Measurements from ENCODE around the gene TESK1.
A peak's percentile ranks its signal among the peaks of the same experiment; 100 is the strongest.
"Not testable (repeated sequence)": the region's sequence is repeated elsewhere in the genome, so short reads cannot be mapped to it uniquely, and the experiment has no call there.

The TESK1 gene

GRCh38 chr9:35583521-35583920 lies 21.5 kb upstream of the TESK1 start:
- not testable (repeated sequence) for DNase-seq

DNA sequence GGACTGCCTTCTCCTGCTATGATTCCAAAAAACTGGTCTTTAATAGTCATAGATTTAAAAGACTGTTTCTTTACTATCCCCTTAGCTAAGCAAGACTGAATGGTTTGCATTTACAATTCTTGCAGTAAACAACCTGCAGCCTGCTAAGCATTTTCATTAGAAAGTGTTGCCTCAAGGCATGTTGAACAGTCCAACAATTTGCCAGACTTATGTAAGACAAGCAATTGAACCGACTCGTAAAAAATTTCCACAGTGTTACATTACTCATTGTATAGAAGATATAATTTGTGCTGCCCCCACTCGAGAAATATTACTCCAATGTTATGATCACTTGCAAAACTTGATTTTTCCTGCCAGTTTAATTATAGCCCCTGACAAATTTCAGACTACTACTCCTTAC lies 20.4 kb upstream of the TESK1 start:
- not testable (repeated sequence) for DNase-seq

GRCh38 chr9:35588506-35588905 lies 16.6 kb upstream of the TESK1 start:
- not testable (repeated sequence) for DNase-seq

- no peak for DNase-seq
Measured at GRCh38 chr9:35593581-35593980, 11.5 kb upstream of the TESK1 start.

- DNase-seq = no peak
Measured at GRCh38 chr9:35594471-35594870, 10.6 kb upstream of the TESK1 start.

DNA sequence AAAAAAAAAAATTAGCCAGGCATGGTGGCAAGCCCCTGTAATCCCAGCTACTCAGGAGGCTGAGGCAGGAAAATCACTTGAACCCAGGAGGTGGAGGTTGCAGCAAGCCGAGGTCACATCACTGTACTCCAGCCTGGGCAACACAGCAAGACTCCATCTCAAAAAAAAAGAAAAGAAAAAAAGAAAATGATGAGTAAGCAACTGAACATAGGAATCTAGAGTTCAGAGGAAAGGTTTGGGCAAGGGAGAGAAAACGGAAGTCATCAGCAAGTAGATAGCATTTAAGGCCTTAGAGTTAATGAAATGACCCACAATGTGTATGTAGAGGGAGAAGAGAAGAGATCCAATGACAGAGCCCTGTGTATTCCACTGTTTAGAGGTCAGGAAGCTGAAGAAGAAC lies 8.2 kb upstream of the TESK1 start:
- not testable (repeated sequence) for DNase-seq

- DNase-seq = no peak
Measured at GRCh38 chr9:35598866-35599590, 6.0 kb upstream of the TESK1 start.

DNA sequence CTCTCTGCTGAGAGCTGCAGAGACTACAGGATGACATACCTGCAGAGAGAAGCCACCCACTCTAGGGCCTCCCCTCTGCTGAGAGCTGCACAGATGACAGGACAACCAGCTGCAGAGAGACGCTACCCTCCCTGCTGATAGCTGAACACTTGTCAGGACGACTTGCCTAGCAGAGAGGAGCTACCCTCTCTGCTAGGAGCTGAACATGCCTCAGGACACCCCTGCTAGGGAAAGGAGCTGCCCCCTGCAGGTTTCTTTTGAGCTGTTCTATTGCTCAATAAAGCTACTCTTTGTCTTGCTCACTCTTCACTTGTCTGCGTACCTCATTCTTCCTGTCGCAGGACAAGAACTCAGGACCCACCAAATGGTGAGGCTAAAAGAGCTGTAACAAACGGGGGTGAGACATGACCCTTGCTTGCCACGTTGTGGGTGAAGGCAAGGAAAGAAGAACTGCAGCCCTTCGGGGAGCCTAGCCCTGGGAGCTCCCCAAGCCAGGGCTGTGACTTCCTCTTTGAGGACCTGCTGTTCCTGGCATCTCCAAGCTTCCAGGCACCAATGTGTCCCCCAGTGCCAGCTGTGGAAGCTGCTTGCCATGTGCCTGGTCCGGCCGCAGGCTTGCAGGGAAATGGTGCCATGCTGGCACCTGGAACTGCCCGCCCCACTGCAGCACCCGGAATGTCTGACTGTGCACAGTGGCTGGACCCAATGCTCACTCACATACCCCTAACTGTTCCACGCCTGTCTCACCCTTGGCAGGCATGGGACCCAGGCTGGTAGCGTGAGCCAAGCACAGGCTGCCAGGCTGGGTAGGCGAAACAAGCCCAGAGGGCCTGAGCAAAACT lies 5.1 kb upstream of the TESK1 start:
- DNase-seq = no peak

DNA sequence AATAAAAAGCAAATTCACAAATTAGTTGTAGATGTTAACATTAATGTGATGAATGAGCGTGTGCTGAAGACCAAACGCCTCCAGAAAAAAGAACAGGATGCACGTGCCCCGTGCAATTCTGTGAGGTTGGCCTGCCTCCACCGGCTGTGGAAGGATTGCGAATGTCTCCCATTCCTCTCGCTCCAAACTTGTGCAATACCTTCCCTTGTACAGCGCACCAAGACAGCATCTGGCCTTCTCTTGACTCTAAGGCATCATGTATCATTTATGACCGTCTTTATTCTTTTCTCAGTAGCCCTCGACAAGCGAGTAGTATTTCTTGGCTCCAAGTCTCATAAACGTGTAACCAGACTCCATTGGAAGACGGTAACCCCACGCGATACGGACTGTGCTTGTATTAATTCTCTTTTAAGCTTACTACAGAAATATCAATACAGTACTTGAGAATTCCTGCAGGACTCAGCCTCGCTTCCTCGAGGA lies 1.5 kb upstream of the TESK1 start:
- DNase-seq = peak; percentile 78

- peak; percentile 92 for DNase-seq
Measured at GRCh38 chr9:35603986-35604577, 980 bp upstream of the TESK1 start.

- DNase-seq = no peak
Measured at GRCh38 chr9:35605351-35606137, 482 bp downstream of the TESK1 start.

- no peak for DNase-seq
Measured at GRCh38 chr9:35606138-35606504, 1.1 kb downstream of the TESK1 start.

GRCh38 chr9:35606726-35607125 lies 1.7 kb downstream of the TESK1 start:
- DNase-seq = no peak

DNA sequence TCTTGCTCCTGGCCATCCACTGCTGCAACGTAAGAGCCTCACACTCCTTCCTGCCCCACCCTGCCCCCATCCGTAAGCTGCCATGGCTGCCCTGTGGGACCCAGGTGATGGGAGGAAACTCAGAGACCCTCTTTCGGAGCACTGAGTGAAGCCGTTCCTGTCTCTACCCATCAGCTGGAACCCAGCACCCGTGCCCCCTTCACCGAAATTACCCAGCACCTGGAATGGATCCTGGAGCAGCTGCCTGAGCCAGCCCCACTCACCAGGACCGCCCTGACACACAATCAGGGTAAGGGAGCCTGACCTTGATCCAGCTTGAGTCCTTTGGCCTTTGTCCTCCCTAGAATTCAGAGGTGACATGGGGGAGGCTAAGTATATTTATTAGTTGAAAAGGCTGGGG lies 3.2 kb downstream of the TESK1 start:
- DNase-seq = no peak

- DNase-seq = no peak
Measured at GRCh38 chr9:35609001-35609819, 4.1 kb downstream of the TESK1 start.

GRCh38 chr9:35609820-35610163 lies 4.7 kb downstream of the TESK1 start:
- no peak for DNase-seq

DNA sequence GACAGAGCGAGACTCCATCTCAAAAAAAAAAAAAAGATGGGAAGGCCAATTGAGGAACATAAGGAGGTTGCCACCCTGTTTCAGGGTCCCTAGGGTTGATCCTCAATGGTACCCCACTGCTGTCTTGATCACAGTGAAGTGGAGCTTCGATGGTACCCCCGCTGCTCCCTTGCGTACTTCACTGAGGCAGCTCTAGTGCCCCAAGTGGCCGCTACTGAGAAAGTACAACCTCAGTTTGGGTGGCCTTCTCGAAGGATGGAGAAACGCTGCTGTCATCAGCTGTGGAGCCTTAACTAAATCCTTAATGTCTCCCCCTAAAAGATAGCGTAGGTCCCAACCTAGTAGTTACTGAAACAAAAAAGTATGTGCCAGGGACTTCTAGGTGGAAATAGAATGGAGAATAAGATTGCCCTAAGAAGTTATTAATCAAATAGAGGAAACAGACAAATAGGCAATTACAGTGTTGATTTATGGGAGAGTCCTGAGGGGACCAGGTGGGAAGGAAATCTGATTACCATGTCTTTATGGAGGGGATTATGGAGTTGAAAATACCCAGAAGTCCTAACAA lies 6.3 kb downstream of the TESK1 start:
- DNase-seq = no peak

DNA sequence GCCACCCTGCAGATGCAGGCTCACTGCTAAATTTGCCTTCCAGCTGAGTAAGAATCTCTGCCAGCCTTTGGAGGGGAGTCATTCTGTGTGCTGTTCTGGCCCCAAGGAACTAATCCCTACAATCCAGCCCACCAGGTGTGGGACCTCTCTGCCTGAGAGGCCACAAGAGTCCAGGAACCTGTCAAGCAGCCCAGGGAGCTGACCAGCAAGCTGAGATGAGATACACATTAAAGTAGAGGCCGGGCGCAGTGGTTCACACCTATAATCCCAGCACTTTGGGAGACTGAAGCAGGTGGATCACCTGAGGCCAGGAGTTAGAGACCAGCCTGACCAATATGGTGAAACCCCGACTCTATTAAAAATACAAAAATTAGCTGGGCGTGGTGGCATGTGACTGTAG lies 7.0 kb downstream of the TESK1 start:
- DNase-seq = not testable (repeated sequence)

DNA sequence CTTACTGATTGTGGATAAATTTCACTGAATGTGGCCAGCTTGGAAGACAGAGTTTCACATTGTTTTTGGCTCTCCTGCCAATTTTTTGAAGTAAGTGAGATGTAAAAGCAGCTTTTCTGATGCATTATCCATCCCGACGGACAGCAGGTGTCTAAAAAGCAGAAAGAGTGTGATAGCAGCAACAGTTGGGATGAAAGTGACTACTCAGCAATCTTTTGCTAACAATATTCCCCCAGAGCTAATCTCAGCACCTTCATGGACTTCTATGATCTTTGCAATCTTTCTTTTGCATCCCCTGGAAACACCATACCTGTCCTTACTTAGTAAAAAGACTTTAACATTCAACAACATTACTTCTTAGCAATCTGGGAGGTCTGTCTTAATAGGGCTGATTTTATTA lies 7.8 kb downstream of the TESK1 start:
- DNase-seq = no peak

- no peak for DNase-seq
Measured at GRCh38 chr9:35615981-35616680, 11.1 kb downstream of the TESK1 start.
